Panc1 (cell line): ENCODE data around the gene AHCTF1. TPM values are rescaled to one million over a fixed set of nuclear protein-coding genes. Genes with fewer than 3 reads are reported as not detected.

Source experiments
- ATAC-seq: fragments of 200-7000 bp; cut with Tn5 transposase; 2 replicates; pipeline ENCODE4 v1.9.1; 2020; ENCODE audit warnings: mild to moderate bottlenecking, moderate library complexity
- BruUV-seq: library from RNA; stranded (reverse); fragments of 400-500 nt; replicated peaks from 2 replicates; lab custom pipeline; 2021; lab: Mats Ljungman, UMichigan
- CTCF ChIA-PET: fragments of 300-600 bp; sonication (Branson Sonifier 250); formaldehyde crosslinking; loops from one replicate; lab custom pipeline; 2022; ENCODE audit warnings: antibody characterized with exemption; lab: Charles Lee
- POLR2A ChIA-PET: fragments of 300-600 bp; sonication (Branson Sonifier 250); formaldehyde crosslinking; loops from one replicate; lab custom pipeline; 2022; ENCODE audit warnings: antibody characterized with exemption; lab: Charles Lee
- DNase-seq: peaks from one replicate; pipeline ENCODE4 v3.0.0-alpha.2; 2010; ENCODE audit warnings: low read depth, low spot score
- H3K27ac ChIP-seq: 2 replicates; pipeline ENCODE4 v1.5.1; 2011; ENCODE audit warnings: mild to moderate bottlenecking, low read length, inconsistent platforms
- H3K27me3 ChIP-seq: fragments of 200-500 bp; sonication (Bioruptor generic); 2 replicates; pipeline ENCODE4 v1.6.0; 2014; ENCODE audit warnings: low read length, inconsistent platforms; ENCODE audit not compliant: control insufficient read depth, insufficient read depth
- H3K36me3 ChIP-seq: fragments of 200-500 bp; sonication (Bioruptor generic); 2 replicates; pipeline ENCODE4 v1.5.1; 2014; ENCODE audit warnings: inconsistent platforms, mild to moderate bottlenecking, low read length, moderate library complexity; ENCODE audit not compliant: control insufficient read depth, insufficient read depth
- H3K4me1 ChIP-seq: 2 replicates; pipeline ENCODE4 v1.5.1; 2011; ENCODE audit warnings: inconsistent platforms, mild to moderate bottlenecking, low read length, moderate library complexity; ENCODE audit not compliant: control insufficient read depth, insufficient read depth
- H3K4me3 ChIP-seq, 2 experiments: 2 replicates each; pipeline ENCODE4 v1.5.1; 2011 to 2012; ENCODE audit warnings: low read depth in 2 of 2, low read length in 2 of 2, mild to moderate bottlenecking in 2 of 2, inconsistent platforms in 1 of 2, moderate library complexity in 1 of 2
- H3K9me3 ChIP-seq: fragments of 200-500 bp; sonication (Bioruptor generic); 2 replicates; pipeline ENCODE4 v1.5.1; 2014; ENCODE audit warnings: low read depth, mild to moderate bottlenecking, inconsistent platforms, low read length, moderate library complexity; ENCODE audit not compliant: control insufficient read depth, insufficient read depth
- POLR2AphosphoS5 ChIP-seq: IDR thresholded peaks from 2 replicates; pipeline ENCODE4 v1.6.1; 2012; ENCODE audit warnings: mild to moderate bottlenecking, low read depth, low read length, moderate library complexity
- SIN3A ChIP-seq: IDR thresholded peaks from 2 replicates; pipeline ENCODE4 v1.6.1; 2012; ENCODE audit warnings: low read depth, mild to moderate bottlenecking, low read length, moderate library complexity, borderline replicate concordance; ENCODE audit not compliant: insufficient read depth
- TCF7L2 ChIP-seq: IDR thresholded peaks from 2 replicates; pipeline ENCODE4 v1.6.1; 2011; ENCODE audit warnings: mild to moderate bottlenecking, low read depth, low read length, inconsistent platforms
- in situ Hi-C: cut with HindIII; loops from 2 replicates; pipeline ENCODE4 v1.10.0; 2016; ENCODE audit warnings: low sequenced_read_pairs, low pct_unique_long_range_greater_than_20kb
- intact Hi-C: fragments of 100-400 bp; cut with micrococcal nuclease; formaldehyde crosslinking; loops from one replicate; pipeline ENCODE4 v1.10.0; 2022; ENCODE audit not compliant: unreplicated experiment
- total RNA-seq: library from RNA; stranded (reverse); gene quantifications from one replicate; pipeline ENCODE4 v1.2.1, GENCODE V29; 2021; ENCODE audit not compliant: unreplicated experiment
- TF ChIP-seq, protein P1 (sequence below), 2 experiments: IDR thresholded peaks; 2 replicates each; pipeline ENCODE4 v1.6.1; 2011 to 2012; ENCODE audit warnings: low read depth in 2 of 2, control low read depth in 1 of 2, low read length in 1 of 2, mild to moderate bottlenecking in 1 of 2, moderate library complexity in 1 of 2; ENCODE audit not compliant: insufficient read depth in 1 of 2
- TF ChIP-seq, protein P2 (sequence below): fragments of 450-650 bp; IDR thresholded peaks from 2 replicates; pipeline ENCODE4 v1.5.1; 2017; ENCODE audit warnings: mild to moderate bottlenecking

Gene AHCTF1
- total RNA-seq, 1 experiment from 2014 or later, result 49.9 TPM

DNA sequence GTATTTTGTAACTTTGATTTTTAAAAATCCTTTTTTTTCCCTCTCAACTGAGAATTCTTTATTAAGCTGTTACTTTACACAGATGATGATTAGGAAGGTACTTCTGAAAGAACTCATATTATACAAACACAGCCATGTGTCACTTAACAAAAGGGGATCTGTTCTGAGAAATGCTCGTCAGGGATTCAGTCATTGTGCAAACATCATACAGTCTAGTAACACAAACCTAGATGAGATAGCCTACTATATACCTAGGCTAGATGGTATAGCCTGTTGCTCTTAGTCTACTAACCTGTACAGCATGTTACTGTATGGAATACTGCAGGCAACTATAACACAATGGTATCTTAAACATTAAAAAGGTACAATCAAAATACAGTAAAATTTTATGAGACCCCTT lies 24.9 kb downstream of the AHCTF1 start:
- POLR2A ChIA-PET, result no interaction called here
- H3K27me3 ChIP-seq, result no peaks in the 10 kb centered on the region
- H3K27ac ChIP-seq, result no peak overlapping the region
- ATAC-seq (peak; percentile 79), DNase-seq (no peak)
- no peaks in the 10 kb centered on the region for H3K9me3 ChIP-seq
- no peak overlapping the region for H3K4me3 ChIP-seq
- peaks cover 3% of the 10 kb centered on the region; the same call in 1 of the 2 replicates for H3K4me1 ChIP-seq
- H3K36me3 ChIP-seq, result peaks cover 48% of the 10 kb centered on the region
- BruUV-seq, result no TSS peak
- CTCF ChIA-PET, result interaction anchor here (0.6 kb wide), 1 partner anchor 186 kb away, joined by 5 read pairs; no protein-coding TSS in a partner anchor
- in situ Hi-C loops (no loop called here), intact Hi-C loops (no loop called here)
- no peak for TF ChIP-seq TCF7L2
- no peak for TF ChIP-seq SIN3A
- TF ChIP-seq POLR2AphosphoS5, result no peak
- TF ChIP-seq, protein P1, sequence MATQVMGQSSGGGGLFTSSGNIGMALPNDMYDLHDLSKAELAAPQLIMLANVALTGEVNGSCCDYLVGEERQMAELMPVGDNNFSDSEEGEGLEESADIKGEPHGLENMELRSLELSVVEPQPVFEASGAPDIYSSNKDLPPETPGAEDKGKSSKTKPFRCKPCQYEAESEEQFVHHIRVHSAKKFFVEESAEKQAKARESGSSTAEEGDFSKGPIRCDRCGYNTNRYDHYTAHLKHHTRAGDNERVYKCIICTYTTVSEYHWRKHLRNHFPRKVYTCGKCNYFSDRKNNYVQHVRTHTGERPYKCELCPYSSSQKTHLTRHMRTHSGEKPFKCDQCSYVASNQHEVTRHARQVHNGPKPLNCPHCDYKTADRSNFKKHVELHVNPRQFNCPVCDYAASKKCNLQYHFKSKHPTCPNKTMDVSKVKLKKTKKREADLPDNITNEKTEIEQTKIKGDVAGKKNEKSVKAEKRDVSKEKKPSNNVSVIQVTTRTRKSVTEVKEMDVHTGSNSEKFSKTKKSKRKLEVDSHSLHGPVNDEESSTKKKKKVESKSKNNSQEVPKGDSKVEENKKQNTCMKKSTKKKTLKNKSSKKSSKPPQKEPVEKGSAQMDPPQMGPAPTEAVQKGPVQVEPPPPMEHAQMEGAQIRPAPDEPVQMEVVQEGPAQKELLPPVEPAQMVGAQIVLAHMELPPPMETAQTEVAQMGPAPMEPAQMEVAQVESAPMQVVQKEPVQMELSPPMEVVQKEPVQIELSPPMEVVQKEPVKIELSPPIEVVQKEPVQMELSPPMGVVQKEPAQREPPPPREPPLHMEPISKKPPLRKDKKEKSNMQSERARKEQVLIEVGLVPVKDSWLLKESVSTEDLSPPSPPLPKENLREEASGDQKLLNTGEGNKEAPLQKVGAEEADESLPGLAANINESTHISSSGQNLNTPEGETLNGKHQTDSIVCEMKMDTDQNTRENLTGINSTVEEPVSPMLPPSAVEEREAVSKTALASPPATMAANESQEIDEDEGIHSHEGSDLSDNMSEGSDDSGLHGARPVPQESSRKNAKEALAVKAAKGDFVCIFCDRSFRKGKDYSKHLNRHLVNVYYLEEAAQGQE (IDR thresholded peaks at IDR 0.05; ENCODE audit: insufficient read depth in 1 of 2, low read depth in 2 of 2, low read length in 1 of 2), result no peak
- TF ChIP-seq, protein P2, sequence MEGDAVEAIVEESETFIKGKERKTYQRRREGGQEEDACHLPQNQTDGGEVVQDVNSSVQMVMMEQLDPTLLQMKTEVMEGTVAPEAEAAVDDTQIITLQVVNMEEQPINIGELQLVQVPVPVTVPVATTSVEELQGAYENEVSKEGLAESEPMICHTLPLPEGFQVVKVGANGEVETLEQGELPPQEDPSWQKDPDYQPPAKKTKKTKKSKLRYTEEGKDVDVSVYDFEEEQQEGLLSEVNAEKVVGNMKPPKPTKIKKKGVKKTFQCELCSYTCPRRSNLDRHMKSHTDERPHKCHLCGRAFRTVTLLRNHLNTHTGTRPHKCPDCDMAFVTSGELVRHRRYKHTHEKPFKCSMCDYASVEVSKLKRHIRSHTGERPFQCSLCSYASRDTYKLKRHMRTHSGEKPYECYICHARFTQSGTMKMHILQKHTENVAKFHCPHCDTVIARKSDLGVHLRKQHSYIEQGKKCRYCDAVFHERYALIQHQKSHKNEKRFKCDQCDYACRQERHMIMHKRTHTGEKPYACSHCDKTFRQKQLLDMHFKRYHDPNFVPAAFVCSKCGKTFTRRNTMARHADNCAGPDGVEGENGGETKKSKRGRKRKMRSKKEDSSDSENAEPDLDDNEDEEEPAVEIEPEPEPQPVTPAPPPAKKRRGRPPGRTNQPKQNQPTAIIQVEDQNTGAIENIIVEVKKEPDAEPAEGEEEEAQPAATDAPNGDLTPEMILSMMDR, result no peak

DNA sequence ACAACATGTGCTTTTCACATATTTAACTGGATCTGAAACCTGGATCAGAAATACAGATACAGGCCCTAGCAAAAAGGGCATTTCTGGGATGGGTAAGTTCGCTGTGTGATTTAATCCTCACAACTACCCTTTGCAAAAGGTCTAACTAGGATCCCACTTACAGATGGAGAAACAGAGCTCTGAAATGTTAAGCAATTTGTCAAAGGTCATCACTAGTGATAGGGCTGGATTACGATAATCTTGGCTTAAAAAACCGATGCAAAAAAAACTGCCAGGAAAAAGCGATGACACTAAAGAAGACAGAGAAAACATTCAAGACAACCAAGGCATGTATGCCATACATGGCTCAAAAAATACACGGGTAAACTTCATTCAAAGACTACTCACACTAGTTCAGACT lies 29.9 kb downstream of the AHCTF1 start:
- Histone ChIP-seq H3K27ac (no peak overlapping the region), H3K9me3 (no peaks in the 10 kb centered on the region), H3K4me1 (0 out of 2 replicates have a peak, but pooled peaks cover 2% of the 10 kb centered on the region), H3K4me3 (no peak overlapping the region), H3K36me3 (peaks cover 51% of the 10 kb centered on the region), H3K27me3 (no peaks in the 10 kb centered on the region)
- in situ Hi-C loops (no loop called here), intact Hi-C loops (no loop called here)
- DNase-seq (no peak), ATAC-seq (no peak)
- no TSS peak for BruUV-seq
- CTCF ChIA-PET, result no interaction called here
- POLR2A ChIA-PET, result no interaction called here
- TF ChIP-seq POLR2AphosphoS5, result no peak
- TF ChIP-seq, protein P2, result no peak
- TF ChIP-seq, protein P1 (IDR thresholded peaks at IDR 0.05; ENCODE audit: insufficient read depth in 1 of 2, low read depth in 2 of 2, low read length in 1 of 2), result no peak
- no peak for TF ChIP-seq SIN3A
- TF ChIP-seq TCF7L2, result no peak
